OCI-LY7 (cell line): Measurements from ENCODE around the gene OFD1. TPM values are rescaled to one million over a fixed set of nuclear protein-coding genes. Genes with fewer than 3 reads are reported as not detected.
A peak's percentile ranks its signal among the peaks of the same experiment; 100 is the strongest.
"Not testable (repeated sequence)": the region's sequence is repeated elsewhere in the genome, so short reads cannot be mapped to it uniquely, and the experiment has no call there.

ENCODE experiments used
- BruUV-seq: library from RNA; stranded (reverse); fragments of 400-500 nt; replicated peaks from 2 replicates; lab custom pipeline; 2021; lab: Mats Ljungman, UMichigan
- CTCF ChIA-PET: fragments of 300-600 bp; sonication (Branson Sonifier 250); formaldehyde crosslinking; loops from one replicate; lab custom pipeline; 2022; ENCODE audit warnings: antibody characterized with exemption; ENCODE audit not compliant: unreplicated experiment; lab: Charles Lee
- POLR2A ChIA-PET: fragments of 300-600 bp; sonication (Branson Sonifier 250); formaldehyde crosslinking; loops from one replicate; lab custom pipeline; 2022; ENCODE audit warnings: antibody characterized with exemption; lab: Charles Lee
- DNase-seq: peaks from one replicate; pipeline ENCODE4 v3.0.0-alpha.2; 2015; ENCODE audit warnings: low spot score
- H2AFZ ChIP-seq: fragments of 200-600 bp; sonication (generic), shearing (Covaris generic); 2 replicates; pipeline ENCODE4 v1.6.1; 2014; ENCODE audit warnings: mild to moderate bottlenecking, antibody characterized with exemption, low read length, moderate library complexity
- H3K27ac ChIP-seq: fragments of 200-600 bp; sonication (generic); 2 replicates; pipeline ENCODE4 v1.5.1; 2014; ENCODE audit warnings: mixed run types, low read depth, mild to moderate bottlenecking, moderate library complexity, low read length, inconsistent platforms; ENCODE audit not compliant: poor library complexity, severe bottlenecking
- H3K36me3 ChIP-seq: fragments of 200-600 bp; sonication (generic); 2 replicates; pipeline ENCODE4 v1.6.1; 2014; ENCODE audit warnings: mild to moderate bottlenecking, antibody characterized with exemption, low read length, moderate library complexity, mixed read lengths; ENCODE audit not compliant: insufficient read depth
- H3K4me1 ChIP-seq: fragments of 200-600 bp; sonication (generic); 2 replicates; pipeline ENCODE4 v1.5.1; 2014; ENCODE audit warnings: mild to moderate bottlenecking, low read length; ENCODE audit not compliant: insufficient read depth, poor library complexity, severe bottlenecking
- H3K4me2 ChIP-seq: fragments of 200-600 bp; sonication (generic); 2 replicates; pipeline ENCODE4 v1.6.1; 2014; ENCODE audit warnings: mild to moderate bottlenecking, low read length
- H3K4me3 ChIP-seq: fragments of 200-600 bp; sonication (generic); 2 replicates; pipeline ENCODE4 v1.5.1; 2014; ENCODE audit warnings: mild to moderate bottlenecking, low read depth, low read length; ENCODE audit not compliant: poor library complexity, severe bottlenecking
- H3K79me2 ChIP-seq: fragments of 200-600 bp; sonication (generic); 2 replicates; pipeline ENCODE4 v1.6.1; 2016; ENCODE audit warnings: low read depth, mild to moderate bottlenecking, low read length, moderate library complexity, mixed read lengths; ENCODE audit not compliant: insufficient read depth
- H3K9me2 ChIP-seq: fragments of 200-600 bp; sonication (generic); 2 replicates; pipeline ENCODE4 v1.6.1; 2016; ENCODE audit warnings: mild to moderate bottlenecking, low read length, mixed read lengths; ENCODE audit not compliant: insufficient read depth
- H3K9me3 ChIP-seq: fragments of 200-600 bp; sonication (generic); 2 replicates; pipeline ENCODE4 v1.6.1; 2014; ENCODE audit warnings: mild to moderate bottlenecking, mixed run types, low read length, mixed read lengths
- H4K20me1 ChIP-seq: fragments of 200-600 bp; sonication (generic); 2 replicates; pipeline ENCODE4 v1.6.1; 2014; ENCODE audit warnings: mild to moderate bottlenecking, antibody characterized with exemption, low read length, moderate library complexity, mixed read lengths; ENCODE audit not compliant: insufficient read depth
- CTCF ChIP-seq: fragments of 200-600 bp; sonication (generic); conservative IDR thresholded peaks from 2 replicates; pipeline ENCODE4 v1.5.1; 2014; ENCODE audit warnings: mild to moderate bottlenecking, antibody characterized with exemption, low read length, moderate library complexity, mixed read lengths
- EZH2phosphoT487 ChIP-seq: fragments of 200-600 bp; sonication (generic); IDR thresholded peaks from 2 replicates; pipeline ENCODE4 v1.6.1; 2018; ENCODE audit warnings: low read depth, borderline replicate concordance, mild to moderate bottlenecking, mixed run types, antibody characterized with exemption, low read length, moderate library complexity, mixed read lengths
- intact Hi-C: fragments of 100-400 bp; cut with micrococcal nuclease; formaldehyde crosslinking; loops from one replicate; pipeline ENCODE4 v1.10.0; 2022; ENCODE audit not compliant: unreplicated experiment
- total RNA-seq, 2 experiments: library from RNA; depleted of rRNA in 1 of 2; stranded (reverse); fragments of >200 nt in 1 of 2; shearing (Covaris generic) in 1 of 2; gene quantifications; 2 replicates each; pipeline ENCODE4 v1.2.3, GENCODE V29; 2014 to 2022

Gene OFD1
- total RNA-seq, 2 experiments from 2014 or later = 60.7 to 64.7 TPM

GRCh38 chrX:13721371-13721770 is 13.2 kb upstream of the OFD1 start:
- intact Hi-C loops = no loop called here
- Histone ChIP-seq H3K9me2 (no peaks in the 10 kb centered on the region), H3K4me2 (peak overlapping the region; percentile 60; the same call in 1 of the 2 replicates), H3K36me3 (peaks cover 72% of the 10 kb centered on the region), H3K4me3 (peak overlapping the region; percentile 46), H3K27ac (peak overlapping the region; percentile 68), H3K79me2 (peaks cover 60% of the 10 kb centered on the region), H2AFZ (no peak overlapping the region), H4K20me1 (no peaks in the 10 kb centered on the region), H3K4me1 (peaks cover 32% of the 10 kb centered on the region), H3K9me3 (no peaks in the 10 kb centered on the region)
- ChIA-PET POLR2A (interaction anchor here (0.9 to 1.9 kb wide), 6 partner anchors 10 to 34 kb away, joined by 3 to 17 read pairs (median 4); partner anchors contain the start of genes OFD1 and TRAPPC2), CTCF (no interaction called here)
- no peak for DNase-seq
- TF ChIP-seq CTCF (no peak), EZH2phosphoT487 (no peak)
- no TSS peak for BruUV-seq

- POLR2A ChIA-PET = interaction anchor here (0.6 to 1.9 kb wide), 9 partner anchors 10 to 894 kb away, joined by 3 to 17 read pairs (median 4); partner anchors contain the start of genes OFD1 and TRAPPC2
- Histone ChIP-seq H2AFZ (no peak overlapping the region), H3K9me3 (no peaks in the 10 kb centered on the region), H4K20me1 (no peaks in the 10 kb centered on the region), H3K4me2 (peak overlapping the region; percentile 60), H3K4me1 (peaks cover 32% of the 10 kb centered on the region), H3K4me3 (peak overlapping the region; percentile 46), H3K27ac (peak overlapping the region; percentile 68), H3K79me2 (peaks cover 62% of the 10 kb centered on the region), H3K36me3 (peaks cover 68% of the 10 kb centered on the region), H3K9me2 (no peaks in the 10 kb centered on the region)
- DNase-seq = peak; percentile 66
- TF ChIP-seq EZH2phosphoT487 (no peak), CTCF (no peak)
- CTCF ChIA-PET = no interaction called here
- intact Hi-C loops = no loop called here
- no TSS peak for BruUV-seq
These were observed 12.6 kb upstream of the OFD1 start for GRCh38 chrX:13721819-13722519.

GRCh38 chrX:13724878-13725277 is 9.7 kb upstream of the OFD1 start:
- peaks cover 87% of the 10 kb centered on the region for H3K79me2 ChIP-seq
- H3K4me2 ChIP-seq, H4K20me1 ChIP-seq, CTCF ChIA-PET, intact Hi-C loops, DNase-seq, BruUV-seq, H3K9me3 ChIP-seq, H3K4me3 ChIP-seq, H3K27ac ChIP-seq, H3K9me2 ChIP-seq, H2AFZ ChIP-seq: not testable (repeated sequence)
- POLR2A ChIA-PET = interaction anchor here (1.2 kb wide), 1 partner anchor 26 kb away, joined by 3 read pairs; no protein-coding TSS in a partner anchor
- peaks cover 25% of the 10 kb centered on the region for H3K4me1 ChIP-seq
- H3K36me3 ChIP-seq = peaks cover 49% of the 10 kb centered on the region

- BruUV-seq, intact Hi-C loops, H3K4me2 ChIP-seq, H3K27ac ChIP-seq, CTCF ChIA-PET, DNase-seq, POLR2A ChIA-PET, H4K20me1 ChIP-seq, H2AFZ ChIP-seq, H3K9me3 ChIP-seq, H3K9me2 ChIP-seq, H3K4me3 ChIP-seq: not testable (repeated sequence)
- Histone ChIP-seq H3K79me2 (peaks cover 85% of the 10 kb centered on the region), H3K4me1 (peaks cover 26% of the 10 kb centered on the region), H3K36me3 (peaks cover 32% of the 10 kb centered on the region)
These were observed 8.0 kb upstream of the OFD1 start for GRCh38 chrX:13726583-13726982.

GRCh38 chrX:13730523-13730922 is 4.0 kb upstream of the OFD1 start:
- CTCF ChIA-PET, BruUV-seq: not testable (repeated sequence)
- intact Hi-C loops = loop anchor here (5.0 to 10.0 kb wide), 5 partner anchors 33 to 773 kb away; partner anchors contain the start of gene GEMIN8

More at GRCh38 chrX:13730523-13730922, 4.0 kb upstream of the OFD1 start:
- H4K20me1 ChIP-seq, H3K4me3 ChIP-seq, H3K9me3 ChIP-seq, H3K9me2 ChIP-seq, H3K27ac ChIP-seq, DNase-seq, H2AFZ ChIP-seq, H3K4me2 ChIP-seq, POLR2A ChIA-PET: not testable (repeated sequence)
- peaks cover 81% of the 10 kb centered on the region for H3K79me2 ChIP-seq
- H3K4me1 ChIP-seq = peaks cover 13% of the 10 kb centered on the region
- peaks cover 24% of the 10 kb centered on the region for H3K36me3 ChIP-seq
